GM21619 (cell line): Measurements from ENCODE around the gene SREBF1.

Source experiments
- ATAC-seq: cut with Tn5 transposase; IDR thresholded peaks from one replicate; pipeline ENCODE4 v1.9.1; 2021; ENCODE audit not compliant: unreplicated experiment

Gene SREBF1

DNA sequence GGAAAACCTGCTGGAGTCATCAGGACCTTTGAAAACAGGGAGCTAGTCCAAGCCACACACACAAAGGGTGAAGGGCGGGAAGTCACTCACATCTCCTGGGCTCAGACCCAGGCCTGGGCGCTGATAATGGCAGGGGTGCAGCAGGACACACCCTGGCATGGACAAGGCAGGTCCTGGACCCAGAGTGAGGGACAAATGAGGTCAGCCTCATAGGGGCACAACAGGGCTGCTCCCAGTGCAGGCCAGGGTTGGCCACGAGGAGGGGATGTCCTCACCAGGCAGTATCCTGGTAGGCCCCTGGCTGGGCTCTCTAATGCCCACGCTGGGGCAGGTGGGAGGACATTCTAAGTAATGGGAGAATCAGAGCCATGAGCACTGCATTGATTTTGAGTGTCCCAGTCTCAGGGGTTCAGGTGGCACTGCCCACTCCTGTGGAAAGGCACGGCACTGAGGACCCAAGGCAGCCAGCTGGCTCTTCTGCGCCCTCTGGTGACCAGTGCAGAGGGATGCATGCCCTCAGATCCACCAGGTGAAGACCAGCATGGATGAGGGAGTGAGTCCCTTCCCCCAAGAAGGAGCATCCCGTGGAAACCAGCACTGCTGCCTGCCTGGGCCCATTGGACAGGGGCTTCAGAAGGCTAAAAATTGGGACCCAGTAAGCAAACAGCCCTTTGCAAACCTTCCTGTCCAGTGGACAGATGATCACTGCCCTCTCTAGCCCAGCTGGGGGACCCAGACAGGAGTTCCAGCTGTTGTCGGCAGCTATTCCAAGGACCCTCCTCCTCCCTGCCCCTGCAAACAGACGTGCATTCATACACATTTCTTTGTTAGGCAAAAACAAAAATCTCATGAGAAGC is 23.4 kb upstream of the SREBF1 start:
- no peak for ATAC-seq

DNA sequence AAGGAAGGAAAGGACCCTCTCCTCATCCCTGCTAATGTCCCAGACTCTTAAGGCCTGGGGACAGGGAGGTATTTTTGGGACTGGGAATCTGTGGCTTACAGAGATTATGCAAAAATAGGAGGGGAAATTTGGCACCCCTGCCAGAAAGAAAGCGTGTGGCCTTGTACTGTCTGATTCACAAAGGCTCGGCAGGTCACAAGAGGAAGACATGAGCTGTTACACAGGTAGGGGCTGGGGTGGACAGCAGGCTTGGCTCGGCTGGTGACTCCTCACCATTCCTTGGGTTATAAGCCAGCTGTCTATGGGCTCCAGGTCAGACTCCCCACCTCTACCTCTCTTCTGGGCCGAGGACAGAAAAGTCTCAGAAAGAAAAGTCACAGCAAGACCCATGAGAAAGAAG is 20.7 kb upstream of the SREBF1 start:
- no peak for ATAC-seq

DNA sequence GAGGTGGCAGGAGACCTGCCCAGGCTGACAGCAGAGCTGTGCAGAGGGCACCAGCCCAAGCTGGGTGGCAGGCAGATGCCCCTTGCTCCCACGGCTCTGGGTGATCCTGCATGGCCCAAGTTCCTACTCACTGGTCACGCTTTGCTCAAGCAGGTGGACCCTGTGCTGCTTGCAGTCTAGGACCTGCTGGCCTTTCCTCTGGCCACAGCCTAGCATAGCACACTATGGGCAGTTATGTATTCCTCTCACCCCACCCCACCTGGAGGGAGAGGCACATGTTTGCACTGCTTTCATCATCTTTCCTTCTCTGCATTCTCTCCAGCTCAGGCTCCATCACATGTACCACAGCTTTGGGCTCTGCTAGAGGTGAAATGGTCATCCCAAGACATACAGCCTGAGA is 19.6 kb upstream of the SREBF1 start:
- ATAC-seq: no peak

DNA sequence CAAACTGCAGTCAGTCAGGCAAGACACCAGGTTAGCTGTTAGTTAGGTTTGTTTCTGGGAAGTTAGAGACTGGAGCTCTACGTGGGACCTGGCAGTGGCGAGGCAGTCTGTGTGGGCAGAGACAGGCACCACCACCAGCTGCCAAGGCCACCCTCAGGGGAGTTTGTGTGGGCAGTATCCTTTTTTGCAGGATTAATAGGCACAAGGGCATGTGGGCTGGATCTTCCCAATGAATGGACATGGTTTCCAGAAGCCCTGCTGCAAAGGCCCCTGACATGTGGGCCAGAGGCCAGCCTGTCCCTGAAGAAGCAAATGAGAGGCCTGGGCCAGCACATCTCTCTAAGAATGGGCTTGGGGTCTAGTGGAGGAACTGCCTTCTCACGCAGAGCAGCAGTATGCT is 19.2 kb upstream of the SREBF1 start:
- no peak for ATAC-seq

DNA sequence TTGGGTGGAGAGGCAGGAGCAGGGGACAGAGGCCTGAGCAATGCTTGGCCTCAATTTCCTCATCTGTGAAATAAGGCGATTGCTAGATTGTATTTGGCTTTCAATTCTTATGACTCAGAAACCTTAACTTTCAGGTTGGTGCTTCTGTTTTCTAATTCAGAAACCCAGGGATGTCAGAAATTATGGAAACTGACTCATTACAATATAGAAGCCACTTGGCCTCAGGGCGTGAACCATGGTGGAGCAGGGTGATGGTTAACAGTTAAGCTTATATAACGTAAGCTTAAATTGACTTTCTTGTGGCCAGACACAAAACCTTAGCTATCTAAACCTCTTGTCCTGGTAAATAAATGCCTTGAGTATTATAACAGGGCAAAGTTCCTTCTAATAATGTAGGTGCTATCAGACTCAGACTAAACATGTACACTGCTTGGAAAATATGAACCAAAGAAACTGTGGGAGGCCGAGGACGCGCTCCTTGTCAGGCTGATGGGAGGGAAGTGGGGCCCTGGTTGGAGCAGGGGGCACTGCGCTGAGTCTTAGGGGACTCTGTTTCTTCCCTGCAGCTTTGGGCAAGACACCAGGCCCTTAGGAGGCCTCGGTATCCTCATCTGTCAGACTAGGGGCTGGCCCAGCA is 17.1 kb upstream of the SREBF1 start:
- ATAC-seq: no peak

DNA sequence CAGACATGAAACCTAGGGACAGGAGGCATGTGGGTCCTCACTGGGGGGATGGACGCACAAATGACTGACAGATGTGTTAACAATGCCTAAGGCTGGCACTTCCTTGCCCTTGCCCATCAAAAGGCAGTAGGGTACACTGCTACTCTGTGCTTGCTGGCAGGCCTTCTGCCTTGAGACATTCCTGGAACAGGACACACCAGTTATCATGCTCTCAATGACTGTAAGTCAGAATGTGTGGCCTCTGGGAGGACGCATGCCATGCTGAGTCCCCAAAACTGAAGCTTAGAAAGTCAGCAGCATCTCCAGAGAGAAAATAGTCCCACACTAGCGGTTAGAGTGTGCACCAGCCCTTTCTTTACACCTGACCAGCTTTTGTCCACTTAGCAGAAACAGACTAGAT is 16.1 kb upstream of the SREBF1 start:
- no peak for ATAC-seq

DNA sequence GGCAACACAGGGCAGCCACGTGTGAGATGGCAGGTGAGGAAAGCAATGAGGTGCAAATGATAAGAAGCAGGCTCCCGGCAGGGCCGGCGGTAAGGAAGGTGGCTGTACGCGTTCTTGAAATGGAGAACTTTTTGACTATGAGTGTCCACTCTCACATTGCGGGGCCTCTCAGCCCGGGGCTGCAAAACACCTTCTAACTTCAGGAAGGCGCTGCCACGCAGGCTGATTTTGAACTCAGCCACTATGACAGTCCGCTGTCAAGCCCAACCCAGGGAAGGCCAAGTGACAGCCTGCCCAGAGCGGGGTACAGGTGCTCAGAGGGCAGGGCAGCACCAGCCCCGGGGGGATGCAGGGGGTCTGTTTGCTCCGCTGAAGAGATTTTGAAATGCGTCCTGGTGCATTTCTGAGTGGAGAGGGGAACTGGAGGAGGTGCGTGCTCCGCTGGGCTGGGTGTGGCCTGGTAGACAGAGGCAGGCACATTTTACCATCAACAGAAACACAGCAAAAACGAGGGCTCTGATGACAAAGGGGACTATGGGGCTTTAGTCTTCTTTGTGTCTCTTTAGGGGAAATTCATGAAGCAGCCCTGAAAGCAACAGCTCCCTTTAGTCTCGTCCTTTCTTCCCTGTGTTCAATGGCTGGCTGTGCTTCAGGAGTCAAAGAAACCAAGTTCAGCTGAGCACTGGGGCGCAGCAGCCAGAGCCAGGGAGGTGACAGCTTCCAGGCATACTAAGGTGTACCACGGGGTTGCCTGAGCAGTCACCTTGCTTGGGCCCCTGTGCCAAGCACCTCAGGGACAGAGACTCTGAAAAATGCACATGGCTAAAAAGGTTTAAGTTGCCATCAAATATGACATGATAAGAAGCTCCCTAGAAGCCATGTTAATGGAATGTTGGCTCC is 14.6 kb upstream of the SREBF1 start:
- ATAC-seq: no peak

DNA sequence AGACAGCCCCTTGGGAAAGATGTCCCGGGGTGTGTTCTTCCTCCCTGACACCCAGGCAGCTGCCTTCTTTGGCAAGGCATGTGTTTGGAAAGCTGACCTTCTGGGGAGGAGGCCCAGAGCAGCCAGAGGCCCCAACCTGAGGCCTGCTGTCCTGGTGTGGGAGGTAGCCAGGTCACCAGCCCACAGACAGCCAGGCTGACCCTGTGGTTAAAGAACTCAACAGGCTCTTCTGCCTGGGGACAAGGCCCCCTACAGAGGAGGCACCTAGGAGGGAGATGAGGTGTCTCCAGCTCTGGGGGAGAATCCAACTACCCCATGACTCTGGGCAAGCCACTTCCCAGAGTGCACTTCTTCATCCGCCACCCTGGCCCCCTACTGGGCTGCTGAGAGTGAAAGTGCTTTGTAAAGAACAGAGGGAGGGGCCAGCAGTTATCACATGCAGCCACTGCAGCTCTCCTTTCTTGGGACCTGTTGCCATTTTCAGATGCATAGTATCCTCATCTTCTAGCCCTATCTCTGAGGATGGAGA is 13.1 kb upstream of the SREBF1 start:
- no peak for ATAC-seq

DNA sequence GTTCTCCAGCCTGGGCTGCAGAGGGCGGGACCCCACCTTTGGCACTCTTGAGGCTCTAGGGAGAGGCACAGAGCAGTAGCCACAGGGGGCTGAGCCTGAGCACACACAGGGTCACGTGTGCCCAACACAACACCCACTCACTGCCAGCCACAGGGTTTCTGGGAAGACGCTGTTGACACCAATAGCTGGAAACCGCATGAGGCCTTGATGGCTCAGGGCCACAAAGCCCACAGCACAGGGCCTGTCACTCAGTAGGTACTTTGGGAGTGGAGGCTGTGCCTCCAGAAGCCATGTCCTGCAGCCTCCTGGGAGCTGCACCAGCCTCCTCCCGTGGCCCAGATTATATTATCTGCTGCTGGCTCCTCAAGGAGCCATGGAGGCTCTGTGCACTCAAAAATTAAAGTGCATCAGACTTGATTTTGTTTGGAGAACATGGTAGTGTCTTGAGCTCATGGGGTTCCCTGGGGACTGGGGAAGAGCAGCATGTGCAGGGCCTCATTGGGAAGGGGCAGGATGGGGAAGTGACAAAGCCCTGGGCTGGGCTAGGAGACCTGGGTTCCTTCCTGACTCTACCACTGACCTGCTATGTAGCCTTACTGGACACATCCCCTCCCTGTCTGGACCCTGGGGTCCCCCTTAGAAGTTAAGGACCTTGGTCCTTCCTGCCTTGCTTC is 12.5 kb upstream of the SREBF1 start:
- no peak for ATAC-seq

DNA sequence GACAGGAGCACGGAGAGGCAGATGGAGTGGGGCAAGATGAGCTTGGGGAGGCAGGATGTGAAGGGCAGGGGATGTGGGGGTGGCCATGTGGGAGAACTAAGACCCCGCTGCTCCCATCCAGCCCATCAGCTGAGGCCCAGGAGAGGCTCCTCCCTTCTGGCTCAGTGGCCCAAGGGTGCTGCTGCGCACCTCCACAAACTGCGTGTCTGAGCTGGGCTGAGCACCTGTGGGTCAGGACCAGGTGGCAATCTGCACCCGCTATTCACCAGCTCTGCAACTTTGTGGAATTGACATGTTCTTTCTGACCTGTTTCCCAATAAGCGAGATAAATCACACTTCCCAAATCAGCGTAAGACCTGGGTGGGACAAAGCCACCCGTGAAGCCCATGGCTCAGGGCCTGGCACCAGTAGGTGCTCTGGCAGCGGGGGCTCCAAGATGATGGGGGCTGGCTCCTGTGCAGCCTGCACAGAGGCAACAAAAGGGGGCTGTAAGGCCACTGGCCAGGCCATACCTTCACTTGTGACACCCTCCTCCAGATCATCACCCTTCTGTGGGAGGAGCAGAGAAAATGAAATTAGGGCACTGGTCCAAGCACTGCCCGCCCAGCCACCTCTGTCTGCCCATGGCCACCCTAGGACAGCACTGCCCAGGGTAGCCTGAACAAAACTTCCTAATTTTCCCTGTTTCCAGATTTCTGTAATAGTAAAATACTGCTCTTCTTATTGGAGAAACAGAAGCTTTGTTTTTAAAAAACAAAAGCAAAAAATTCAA is 11.7 kb upstream of the SREBF1 start:
- ATAC-seq: no peak

DNA sequence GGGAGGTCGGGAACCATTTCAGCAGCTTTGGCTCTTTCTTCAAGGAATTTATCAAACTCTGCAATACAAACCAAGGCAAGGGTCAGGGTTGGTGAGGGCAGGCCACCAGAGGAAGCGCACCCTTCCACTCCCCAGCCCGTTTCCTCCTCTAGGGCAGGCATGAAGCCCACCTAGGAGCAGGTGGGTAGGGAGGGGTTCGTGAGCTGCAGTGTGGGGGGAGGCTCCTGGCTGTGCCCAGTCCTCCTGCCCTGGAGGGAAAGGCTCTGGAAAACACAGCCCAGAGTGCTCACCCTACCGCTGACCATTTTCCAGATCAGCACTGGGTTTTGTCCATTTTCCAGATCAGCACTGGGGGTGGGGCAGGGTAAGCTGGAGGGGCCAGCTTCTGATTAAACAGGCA is 10.9 kb upstream of the SREBF1 start:
- ATAC-seq: no peak

DNA sequence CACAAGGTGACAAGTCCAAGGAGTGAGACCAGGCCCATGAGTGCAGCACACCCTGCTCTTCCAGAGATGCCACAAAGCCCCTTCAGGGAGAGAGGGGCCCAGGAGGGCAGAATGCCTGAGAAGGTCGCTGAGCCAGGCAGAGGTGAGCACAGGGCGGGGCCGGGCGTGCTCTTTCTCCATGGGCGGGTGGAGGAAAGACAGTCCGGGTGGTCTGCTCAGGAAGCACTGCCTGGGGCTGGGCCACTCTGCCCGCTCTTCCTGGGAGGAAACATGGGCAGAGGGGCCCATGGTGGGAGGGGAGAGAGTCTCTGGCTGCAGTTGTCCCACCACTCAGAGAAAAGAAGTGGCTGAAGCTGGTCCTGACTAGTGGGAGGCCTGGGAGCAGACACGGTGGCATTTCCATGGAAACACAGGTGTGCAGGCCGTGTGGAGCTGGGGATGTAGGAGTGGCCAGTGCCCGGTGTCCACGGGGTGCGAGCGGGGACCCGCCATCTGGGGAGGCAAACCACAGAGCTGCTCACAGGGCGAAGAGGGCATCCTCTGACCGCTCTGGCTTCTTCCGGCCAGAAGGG is 10.4 kb upstream of the SREBF1 start:
- no peak for ATAC-seq

DNA sequence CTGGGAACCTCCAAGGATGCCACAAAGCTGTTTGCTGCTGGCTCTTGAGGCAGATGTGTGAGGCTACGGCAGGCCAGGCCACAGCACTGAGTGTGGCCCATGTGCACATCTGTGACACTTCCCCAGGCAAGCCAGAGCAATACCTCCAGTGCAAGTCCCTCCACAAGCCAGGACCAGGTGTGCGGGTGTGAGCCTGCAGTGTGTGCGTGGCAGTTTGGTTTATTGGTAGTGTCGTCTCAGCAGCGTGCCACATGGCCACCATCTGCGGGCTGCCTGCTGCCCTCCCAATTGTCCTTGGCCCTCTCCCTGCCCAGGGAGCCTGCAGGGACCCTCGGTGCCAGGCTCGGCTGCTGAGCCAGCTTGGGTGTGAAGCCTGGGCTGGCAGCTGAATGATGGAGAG is 9.9 kb upstream of the SREBF1 start:
- no peak for ATAC-seq

DNA sequence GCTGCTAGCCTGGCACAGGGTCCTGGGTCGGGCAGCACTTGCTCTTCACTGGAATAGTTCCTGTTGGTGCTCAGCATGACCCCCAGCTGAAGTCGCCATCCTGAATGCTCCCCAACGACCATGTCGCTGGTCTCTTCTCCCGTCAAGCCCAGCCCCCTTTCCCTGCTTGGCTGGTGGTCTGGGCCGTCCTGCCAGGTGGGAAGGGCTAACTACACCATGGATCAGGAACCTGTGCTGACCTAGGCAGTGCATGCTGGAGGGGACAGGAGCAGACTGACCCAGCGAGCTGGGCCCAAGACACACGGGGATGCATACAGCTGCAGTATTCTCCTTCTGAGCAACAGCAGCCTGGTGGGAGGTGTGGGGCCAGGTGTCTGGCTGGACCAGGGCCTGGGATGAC is 9.2 kb upstream of the SREBF1 start:
- ATAC-seq: no peak

DNA sequence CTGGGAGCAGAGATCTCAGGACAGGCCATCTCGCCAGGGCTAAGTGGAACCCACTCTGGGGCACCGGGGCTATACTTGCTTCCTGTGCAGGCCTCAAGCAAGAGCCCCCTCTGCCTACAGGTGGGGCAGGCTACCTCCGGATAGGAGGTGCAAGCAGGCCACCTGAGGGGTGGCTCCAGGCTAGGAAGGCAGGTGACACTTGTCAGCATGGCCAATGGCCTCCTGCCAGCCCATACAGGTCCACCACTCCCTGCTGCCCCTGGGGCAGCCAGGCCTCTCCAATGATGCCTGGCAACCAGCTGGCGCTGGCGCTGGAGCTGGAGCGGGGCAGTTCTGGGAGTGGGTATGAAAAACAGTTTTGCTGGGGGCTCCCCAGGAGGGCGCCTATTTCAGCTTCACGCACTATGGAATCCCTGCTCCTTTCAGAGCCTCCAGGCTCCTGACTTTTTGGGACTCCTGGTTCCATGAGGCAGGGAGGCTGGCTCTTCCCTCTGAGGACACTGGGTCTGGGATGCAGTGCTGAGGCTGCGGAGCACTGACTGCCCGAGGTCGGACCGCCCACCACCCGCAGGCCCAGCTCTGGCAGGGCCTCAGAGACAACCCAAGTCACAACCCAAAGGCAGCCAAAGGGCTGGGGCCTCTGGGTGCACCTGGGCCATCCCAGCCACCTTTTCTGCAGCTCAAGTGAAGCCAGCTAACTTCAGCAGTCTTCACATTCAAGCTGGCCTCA is 8.4 kb upstream of the SREBF1 start:
- no peak for ATAC-seq

DNA sequence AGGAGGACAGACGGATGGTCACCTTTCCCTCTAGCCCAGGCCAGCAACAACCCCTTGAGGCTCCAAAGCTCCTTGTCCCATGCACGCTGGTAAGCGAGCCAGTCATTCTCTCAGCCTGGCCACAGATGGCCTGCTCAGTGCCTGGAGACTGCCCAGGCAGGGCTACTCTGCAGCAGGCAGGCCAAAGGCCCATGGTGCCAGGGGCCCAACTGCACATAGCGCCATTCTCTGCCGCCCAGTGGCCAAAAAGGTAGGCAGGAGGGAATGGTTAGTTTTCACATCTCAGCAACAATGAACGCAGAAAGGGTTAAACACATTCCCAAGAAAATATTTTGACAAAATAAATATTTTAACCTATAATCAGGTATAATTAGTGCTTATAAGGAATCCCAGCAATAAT is 7.7 kb upstream of the SREBF1 start:
- no peak for ATAC-seq

DNA sequence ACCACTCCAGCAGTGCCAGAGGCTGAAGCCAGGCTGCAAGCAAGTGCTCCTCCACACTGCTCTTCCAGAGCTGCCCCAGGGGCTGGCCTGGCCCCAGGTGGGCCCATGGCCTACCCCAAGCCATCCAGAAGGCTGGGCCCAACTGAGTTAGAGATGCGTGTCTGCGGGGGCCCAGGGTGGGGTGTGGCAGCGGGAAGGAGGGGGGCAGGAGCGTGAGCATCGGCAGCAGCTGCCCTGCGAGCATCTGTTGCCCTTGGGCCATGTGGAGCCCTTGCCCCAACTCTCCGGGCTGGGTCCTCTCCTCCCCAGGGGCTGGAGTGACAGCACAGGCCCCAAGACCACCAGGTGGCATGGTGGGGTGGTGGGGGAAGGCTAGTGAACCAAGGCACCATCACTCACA is 7.3 kb upstream of the SREBF1 start:
- ATAC-seq: no peak

DNA sequence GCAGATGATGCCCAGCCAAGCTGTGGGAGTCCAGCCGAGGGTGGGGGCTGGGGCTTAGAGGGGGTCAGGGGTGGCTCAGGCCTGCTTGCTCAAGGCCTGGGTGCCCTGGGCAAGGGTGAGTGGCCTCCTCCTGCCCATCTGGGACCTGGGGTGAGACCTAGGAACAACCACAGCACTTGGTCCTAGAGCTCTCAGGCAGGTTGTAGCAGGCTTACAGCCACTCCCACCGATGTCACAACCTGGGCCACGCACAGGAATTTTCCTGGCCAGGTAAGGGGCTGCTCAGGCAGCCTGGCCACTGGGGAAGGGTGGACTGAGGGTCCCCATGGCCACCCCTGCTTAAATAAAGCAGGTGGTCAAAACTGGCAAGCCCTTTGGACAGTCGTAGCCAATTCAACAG is 6.3 kb upstream of the SREBF1 start:
- no peak for ATAC-seq
